Activated CD4-positive, alpha-beta T cell treated with anti-CD3 and anti-CD28 coated beads, Interleukin-2, amount 50 U/mL, for 4 hours (primary cell): ENCODE measurements around the gene ABI3.

ENCODE experiments used
- DNase-seq, 2 experiments: peaks; one replicate each; pipeline ENCODE4 v3.0.0-alpha.2; 2020

Gene ABI3

DNA sequence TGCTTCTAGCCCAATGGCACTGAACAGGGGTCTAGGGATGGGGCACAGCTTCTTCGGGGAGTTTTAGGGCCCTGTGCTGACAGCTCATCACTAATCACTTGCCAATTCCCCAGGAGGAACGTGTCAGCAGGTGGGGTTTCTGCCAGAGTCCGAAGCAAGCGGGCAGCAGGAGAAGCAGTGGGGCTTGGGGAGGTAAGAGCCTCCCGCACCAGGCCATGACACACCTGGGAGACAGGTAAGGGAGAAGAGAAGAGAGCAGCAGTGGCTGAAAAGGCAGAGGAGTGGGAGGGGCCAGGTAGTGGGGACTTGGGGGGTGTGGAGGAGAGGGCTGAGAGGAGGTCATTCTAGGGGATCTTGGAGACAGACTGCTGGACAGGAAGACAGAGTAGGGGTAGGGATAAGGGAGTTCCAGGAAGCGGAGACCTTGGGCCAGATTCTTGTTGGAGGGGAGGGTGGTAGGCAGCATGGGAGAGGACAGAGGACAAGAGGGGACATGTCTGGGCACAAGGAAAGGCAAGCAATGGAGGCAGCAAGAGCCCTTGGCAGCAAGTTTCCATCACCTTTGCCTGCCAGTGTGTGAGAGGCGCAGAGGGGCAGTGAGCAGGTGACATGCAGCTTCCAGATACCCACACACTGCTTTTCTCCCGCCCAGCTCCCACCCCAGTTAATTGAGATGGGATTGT lies 15.2 kb downstream of the ABI3 start:
- no peak for DNase-seq

DNA sequence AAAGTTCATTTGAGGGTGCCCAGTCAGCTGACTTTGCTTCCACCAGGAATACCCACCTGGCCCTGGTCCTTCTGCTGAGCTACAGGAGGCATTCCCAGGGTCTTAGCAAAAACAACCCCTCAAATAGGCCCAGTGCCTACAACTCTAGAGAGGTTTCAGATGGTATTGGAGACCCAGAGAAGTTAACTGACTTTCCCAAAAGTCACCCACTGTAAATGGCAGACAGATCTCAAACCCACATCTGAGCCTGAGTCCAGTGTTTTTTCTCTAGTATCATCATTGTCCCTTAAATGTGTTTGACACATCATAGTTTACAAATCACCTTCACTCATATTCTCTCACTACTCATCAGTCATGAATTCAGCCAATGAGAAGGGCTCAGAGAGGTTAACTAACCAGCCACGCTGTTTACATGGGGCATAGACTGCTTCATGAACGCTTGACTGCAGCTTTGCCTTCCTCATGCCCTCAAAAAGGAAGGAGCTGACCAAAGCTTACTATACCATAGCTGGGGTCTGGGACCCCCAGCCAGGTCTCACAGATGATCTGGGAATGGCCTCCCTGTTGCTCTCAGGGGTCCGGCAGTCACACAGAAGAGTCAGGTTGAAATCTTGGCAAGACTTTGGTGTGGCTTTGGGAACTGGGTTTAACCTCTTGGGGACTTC lies 16.4 kb downstream of the ABI3 start:
- no peak for DNase-seq

DNA sequence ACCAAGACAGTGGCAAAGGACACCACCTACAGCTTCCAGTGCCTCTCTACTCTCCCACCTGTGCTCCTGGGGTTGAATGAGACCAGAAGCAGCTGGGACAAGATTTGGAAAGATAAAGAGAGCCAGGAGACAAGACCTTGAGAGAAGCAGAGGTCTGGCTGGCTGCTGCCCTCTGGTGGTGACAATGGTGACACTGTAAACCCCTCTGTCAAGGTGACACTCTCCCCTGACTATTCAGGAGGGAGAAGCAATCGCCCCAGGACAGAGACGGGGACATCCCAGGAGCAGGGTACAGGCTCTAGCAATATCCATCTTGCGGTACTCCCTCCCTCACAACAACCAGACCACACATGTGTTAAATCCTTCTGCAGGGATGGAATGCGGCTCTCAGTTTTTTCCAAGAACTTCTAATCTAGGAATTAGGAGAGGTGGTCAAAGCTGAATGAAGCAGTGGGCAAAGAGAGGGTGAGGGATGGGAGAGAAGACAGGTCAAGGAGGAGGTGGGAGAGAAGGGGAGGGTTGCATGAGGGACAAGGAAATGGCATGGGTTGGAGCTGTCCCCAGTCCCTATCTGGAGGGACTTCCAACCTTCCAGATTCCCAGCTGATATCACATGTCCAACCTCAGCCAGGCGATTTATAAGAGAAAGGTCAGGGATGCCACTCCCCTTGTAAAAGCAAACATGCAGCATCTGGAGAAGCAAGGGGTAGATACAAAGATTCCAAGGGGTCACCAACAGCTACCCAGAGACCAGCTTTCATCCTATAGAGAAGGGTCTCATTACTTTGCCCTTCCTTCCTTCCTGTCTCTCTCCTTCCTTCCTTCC lies 17.1 kb downstream of the ABI3 start:
- peak; percentile 76 to 81 for DNase-seq

DNA sequence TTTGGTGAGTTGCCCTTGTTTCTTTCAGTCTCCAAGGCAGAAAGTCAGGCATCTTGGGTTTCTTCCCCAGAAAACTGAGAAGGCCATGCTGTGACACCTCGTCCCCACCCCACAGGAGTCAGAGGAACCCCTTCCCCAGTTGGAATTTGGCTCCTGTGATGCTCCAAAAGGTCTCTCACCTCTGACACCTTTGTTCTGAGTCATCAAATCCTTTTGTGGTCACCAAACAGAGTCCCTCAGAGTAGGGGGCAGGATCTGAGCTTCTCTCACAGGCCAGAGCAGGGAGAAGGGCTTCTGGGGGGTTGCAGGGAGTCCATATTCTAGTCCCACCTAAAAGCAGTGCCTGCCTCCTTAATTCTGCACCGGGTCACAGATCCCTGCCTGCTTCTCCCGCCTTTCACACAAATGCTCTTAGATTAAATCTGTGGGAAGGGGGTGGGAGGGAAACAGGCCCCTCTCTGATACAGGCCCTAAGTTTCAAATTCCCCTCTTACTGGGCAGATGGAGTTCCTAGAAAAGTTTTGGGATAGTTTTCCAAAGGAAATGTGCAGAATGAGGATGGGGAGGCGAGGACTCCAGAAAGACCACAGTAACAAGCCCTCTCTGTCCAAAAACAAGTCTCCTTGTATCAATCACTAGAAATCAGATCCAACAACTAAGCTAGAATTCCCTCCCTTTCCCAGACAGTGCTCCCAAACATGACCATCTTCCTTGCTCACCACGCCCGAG lies 18.7 kb downstream of the ABI3 start:
- no peak for DNase-seq

DNA sequence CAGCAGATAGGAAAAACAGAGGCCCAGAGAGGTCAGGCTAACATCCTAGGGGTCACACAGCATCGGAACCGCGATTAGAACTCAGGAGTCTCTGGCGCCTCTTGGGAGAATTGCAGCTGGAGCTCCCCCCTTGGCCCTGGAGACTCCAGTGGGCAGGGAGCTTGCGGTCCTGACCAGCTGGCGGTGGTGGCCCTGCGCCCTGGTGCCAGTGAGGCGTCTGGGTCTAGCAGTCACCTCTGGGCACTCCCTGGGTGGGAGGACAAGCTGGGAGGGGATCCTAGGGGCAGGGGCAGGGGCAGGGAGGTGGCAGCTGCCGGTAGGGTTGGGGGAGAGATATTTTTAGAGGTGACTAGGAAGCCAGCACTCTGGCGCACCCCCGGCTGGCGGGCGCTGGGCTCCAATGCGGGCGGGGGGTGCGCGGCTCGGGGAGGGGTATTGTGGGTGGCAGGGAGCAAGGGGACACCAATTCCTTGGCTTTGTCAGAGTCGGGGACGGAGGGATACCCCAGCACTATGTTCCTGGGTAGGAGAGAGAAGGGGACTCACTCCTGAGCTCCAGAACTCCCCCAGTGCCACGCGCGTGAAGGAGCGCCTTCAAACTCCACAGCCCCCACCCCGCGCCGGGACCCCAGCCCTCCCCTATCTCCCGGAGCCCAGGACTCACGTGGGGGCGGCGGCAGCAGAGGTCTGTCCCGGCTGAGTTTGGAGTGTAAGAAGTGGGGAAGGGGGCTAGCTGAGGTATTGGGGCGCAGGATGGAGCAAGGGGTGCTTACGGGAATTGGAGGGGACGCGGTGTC lies 19.5 kb downstream of the ABI3 start:
- DNase-seq, result no peak

DNA sequence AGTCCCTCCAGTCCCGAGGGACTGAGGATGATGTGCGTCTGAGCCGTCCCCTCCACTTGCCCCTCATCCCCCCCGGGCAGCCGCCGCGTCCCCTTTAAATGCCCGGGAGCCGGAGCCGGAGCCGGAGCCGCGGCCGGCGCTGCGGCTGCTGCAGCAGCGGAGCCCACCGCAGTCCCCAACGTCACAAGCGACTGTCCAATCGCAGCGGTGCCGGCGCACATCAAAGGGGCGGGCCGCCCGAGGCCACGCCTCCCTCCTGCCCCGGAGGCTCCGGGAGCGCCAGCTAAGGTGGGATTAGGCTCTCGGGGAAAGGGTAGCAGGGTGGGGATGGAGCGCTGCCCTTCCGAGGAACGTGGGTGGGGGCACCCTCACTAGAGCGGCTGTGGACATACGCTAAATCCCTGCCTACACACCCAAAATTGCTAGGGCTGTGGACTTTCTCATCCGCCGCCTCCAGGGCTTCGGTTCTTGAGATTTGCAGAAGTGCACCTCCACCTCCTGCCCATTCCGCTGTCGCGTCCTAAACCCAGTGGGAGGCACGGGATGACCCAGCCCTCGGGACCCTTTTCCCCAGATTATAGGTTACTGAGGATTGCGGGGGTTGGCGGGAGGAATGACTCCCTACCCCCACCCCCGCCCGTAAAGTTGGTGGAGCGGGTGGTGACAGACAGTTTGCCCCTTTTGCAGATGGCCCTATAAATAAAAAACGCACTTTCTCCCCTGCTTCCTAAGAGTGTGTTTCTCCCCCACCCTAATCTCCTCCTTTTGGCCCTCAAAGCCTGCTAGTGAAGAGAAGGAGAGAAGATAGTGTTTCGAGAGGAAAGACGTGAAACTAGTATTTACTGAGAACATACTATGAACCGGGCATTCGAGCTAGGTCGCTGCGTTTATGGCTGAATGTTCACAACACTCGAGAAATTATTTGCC lies 20.4 kb downstream of the ABI3 start, which contains the start of gene PHOSPHO1:
Gene PHOSPHO1 (minus strand): TSS at position 152 of the 927 bp plus-strand sequence. CDS start 4,096 bp downstream, outside the sequence.
- peak; percentile 75 to 79 for DNase-seq

DNA sequence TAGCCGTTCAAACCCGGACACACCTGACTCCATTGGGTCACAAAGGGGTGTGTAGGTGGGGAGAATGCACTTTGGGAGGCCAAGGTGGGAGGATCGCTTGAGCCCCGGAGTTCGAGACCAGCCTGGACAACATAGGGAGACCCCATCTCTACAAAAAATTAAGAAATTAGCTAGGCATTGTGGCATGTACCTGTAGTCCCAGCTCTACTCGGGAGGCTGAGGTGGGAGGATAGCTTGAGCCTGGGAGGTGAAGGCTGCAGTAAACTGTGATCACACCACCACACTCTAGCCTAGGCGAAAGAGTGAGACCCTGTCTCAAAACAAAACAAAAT lies 21.0 kb downstream of the ABI3 start:
- no peak for DNase-seq

DNA sequence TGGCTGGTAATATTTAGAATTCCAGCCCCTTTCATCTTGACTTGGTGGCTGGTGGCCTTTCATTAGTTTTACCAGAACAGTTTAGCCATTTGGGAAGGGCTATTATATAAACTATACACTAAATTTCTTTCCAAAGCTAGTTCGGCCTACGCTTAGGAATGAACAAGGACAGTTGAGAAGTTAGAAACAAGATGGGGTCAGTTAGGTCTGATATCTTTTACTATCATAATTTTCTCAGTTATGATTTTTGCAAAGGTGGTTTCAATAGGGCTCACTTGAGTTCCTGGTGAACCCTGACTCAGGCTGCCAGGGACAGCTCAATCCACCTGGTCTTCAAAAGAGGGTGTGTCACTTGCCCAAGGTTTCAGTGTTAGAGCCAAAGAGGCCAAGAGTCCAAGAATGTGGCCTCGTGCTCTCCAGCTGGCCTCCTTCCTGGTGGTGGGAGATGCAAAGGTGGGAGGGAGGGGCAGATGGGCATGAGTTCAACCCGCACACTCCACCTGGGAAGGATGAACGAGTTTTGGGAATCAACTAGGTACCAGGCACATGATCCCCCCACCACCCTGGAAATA lies 24.1 kb downstream of the ABI3 start:
- no peak for DNase-seq

DNA sequence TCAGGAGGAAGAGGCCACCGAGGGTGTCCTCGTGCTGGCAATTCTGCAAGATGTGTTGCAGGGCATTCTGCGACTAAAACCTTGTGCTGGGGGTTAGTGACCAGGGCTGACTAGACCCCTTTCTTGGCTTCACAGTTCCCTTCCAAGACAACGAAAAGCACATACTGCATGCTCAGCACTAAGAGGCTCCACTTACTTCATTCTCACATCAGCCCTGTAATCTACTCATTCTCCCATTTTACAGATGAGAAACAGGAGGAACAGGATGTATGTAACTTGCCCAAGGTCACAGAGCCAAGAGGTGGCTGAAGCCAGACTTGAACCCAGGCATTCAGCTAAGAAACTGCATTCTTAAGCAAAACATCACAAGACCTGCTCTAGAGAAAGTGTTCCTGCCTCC lies 25.4 kb downstream of the ABI3 start:
- no peak for DNase-seq

DNA sequence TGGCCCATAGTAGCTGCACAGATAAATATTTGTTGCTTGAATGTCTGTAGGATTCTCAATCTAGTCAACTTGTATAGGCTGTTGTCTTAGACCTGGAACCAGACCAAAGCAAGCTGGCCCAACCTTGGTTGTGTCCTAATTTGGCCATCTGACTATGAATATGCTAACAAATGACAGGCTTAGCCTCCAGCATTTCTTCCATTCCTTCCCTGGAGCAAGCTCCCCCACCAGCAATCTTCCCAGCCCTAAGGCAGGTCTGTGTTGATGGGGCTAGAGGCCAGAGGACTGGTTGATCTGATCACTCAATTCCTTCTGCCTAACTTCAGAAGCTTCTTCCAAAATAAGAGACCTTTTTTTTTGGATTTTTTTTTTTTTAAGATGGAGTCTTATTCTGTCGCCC lies 29.5 kb downstream of the ABI3 start:
- DNase-seq, result no peak

DNA sequence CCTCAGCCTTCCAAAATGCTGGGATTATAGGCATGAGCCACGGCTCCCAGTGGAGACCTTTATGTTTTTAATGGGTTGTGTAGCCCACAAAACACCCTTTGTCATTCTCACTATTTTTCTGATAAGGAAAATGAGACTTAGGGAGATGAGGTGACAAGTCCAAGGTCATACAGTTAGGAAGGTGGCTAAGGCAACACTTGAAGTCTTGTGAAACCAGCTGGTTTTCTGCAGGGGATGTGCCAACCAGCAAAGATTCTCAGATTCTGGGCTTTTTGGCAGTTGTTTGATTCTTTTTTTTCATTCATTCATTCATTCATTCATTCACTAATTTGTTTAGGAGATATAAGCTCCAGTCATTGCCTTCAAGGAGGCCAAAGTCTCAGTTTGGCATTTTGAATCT lies 30.1 kb downstream of the ABI3 start:
- DNase-seq, result no peak

DNA sequence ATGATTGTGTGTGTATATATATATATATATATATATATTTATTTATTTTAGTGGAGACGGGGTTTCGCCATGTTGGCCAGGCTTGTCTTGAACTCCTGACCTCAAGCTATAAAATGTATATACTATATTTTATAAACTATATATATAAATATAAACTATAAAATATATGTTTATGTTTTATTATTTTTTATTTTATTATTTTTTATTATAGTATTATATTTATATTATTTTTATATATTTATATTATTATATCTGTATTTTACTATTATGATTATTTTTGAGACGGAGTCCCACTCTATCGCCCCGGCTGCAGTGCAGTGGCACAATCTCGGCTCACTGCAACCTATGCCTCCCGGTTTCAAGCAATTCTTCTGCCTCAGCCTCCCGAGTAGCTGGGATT lies 30.5 kb downstream of the ABI3 start:
- DNase-seq, result no peak

DNA sequence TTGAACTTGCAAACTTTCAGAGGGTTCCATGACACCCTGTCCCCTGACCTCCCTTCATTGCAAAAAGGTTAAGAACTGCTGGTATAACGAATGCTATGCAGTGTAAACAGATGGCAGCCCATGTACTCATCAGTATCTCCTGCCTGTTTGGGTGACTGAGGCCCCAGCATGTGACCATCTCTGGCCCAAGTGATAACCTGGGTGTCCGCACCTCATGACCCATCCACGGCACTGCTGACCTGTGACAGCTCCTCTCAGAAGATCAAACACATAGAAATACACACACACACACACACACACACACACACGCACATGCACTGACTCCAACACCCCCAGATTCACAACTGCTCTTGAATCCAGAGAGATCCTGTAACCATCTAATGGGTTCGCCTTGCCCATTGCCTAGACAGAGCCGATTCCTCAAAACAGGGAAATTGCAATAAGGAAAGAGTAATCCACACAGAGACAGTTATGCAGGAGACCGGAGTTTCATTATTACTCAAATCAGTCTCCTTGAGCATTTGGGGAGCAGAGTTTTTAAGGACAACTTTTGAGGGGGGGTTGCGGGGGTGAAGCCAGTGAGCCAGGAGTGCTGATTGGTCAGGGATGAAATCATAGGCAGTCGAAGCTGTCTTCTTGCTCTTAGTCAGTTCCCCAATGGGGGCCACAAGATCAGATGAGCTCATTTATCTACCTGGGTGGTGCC lies 31.3 kb downstream of the ABI3 start:
- DNase-seq, result no peak

DNA sequence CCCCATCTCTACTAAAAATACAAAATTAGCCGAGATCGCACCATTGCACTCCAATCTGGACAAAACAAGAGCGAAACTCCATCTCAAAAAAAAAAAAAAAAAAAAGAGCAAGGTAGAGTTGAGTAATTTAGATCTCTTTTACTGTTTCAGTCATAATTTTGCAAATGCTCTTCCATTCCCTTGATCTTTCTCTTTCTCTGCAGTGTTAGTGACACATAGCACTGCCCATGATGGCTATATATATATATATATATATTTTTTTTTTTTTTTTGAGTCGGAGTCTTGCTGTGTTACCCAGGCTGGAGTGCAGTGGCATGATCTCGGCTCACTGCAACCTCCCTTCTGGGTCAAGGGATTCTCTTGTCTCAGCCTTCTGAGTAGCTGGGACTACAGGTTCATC lies 32.3 kb downstream of the ABI3 start:
- no peak for DNase-seq

DNA sequence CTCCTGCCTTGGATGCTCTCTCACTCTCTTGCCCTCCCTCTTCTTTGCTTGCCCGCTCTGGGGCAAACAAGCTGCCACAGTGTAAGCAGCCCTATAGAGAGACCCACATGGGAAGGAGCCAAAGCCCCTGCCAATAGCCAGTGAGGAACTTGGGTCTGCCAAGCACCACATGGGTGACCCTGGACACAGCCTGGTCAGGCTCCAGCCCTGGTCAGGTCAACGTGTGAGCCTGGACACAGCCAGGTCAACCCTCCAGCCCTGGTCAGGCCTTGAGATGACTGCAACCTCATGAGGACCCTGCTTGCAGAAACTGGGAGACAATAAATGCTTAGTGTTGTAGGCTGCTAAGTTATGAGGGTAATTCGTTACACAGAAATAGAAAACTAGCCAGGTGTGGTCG lies 34.3 kb downstream of the ABI3 start:
- no peak for DNase-seq

DNA sequence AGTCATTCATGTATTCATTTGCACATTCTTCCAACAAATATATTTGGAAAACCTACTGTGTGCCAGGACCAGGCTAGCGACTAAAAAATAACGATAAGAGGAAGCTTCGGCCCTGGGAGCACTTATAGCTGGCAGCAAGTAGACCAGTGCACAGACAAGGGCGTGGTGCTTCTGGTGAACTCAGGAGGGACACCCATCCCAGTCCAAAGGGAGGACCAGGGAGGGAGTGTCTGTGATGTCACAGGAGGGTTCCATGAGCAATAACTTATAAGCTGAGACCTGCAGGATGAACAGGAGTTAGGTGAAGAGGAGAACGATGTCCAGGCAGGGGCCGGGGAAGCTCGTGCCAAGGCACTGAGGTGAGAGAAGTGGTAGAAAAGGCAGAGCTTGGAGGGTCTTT lies 37.4 kb downstream of the ABI3 start:
- no peak for DNase-seq

DNA sequence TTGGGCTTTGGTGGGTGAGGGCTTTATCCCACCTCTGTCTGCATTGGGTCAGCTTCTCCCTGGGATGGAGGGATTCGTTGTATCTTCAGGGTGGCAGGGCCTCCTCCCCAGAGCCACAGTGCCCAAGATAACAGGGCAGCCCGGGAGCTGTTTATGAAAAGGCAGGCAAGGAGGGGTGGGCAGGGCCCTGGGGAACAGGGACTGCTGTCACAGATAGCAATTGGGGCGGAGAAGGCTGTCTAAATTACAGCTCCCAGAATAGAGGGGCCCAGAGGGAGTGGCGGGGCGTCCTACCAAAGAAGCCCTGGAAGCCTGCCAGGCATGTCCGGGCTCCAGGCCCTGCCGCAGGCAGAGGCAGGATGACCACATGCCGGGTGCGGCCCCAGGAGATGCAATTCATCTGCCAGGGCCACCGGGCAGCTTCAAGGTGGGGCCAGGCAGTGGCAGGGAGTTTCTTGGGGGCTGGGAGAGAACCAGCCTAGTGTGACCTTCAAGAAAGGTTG lies 38.8 kb downstream of the ABI3 start:
- no peak for DNase-seq

DNA sequence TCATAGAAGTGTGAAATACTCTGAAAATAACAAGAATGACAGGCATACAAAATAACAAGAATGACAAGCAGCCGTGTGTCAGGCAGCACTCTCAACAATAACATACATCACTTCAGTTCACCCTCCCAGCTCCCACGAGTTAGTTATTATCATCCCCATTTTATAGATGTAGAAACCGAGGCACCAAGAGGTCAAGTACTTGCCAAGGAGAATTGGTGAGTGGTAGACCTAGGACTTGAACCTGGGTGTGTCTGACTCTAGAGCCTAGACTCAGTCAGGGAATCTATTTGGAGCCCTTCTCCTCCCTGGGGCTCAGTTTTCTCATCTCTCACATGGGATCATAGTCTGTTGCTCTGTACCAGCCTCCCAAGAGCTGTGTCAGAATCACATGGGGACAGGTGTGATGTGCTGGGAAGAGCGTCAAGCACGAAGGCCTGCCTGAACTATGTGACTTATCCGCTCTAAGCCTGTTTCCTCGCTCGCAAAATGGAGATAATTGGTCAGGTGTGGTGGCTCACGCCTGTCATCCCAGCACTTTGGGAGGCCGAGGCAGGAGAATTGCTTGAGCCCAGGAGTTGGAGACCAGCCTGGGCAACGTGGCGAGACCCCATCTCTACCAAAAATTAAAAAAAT lies 39.5 kb downstream of the ABI3 start:
- no peak for DNase-seq

DNA sequence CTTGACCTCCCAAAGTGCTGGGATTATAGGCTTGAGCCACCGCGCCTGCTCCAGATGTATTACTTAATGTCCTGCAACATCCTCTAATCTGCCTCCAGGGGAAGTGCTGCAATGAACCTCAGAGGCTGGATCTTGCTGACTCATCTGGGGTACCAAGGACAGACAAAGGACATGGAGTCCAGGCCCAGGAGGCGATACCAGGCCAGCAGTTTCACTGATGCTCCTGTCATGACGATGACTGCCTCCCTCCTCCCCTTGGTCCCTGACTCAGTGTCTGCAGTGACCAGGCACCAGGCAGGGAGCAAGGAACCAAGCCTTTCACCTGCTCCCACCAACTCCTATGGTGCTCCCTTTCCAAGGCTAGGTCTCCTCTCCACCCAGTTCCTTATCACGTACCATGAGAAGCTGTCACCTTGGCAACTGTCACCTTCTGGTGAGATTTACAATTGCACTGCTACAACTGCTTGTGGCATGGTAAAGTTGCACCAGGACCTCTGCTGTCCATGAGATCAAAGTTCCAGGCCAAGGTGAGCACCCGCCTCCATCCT lies 41.7 kb downstream of the ABI3 start:
- no peak for DNase-seq
